SK-N-MC (cell line): Measurements from ENCODE around the gene SCGB3A1.

Experiments
- DNase-seq: peaks from one replicate; pipeline ENCODE4 v3.0.0-alpha.2; 2011; ENCODE audit warnings: low read depth, low spot score
- H3K27ac ChIP-seq: fragments of 200-600 bp; sonication (generic); 2 replicates; pipeline ENCODE4 v1.5.1; 2016; ENCODE audit warnings: mixed run types
- H3K36me3 ChIP-seq: fragments of 200-600 bp; sonication (generic); 2 replicates; pipeline ENCODE4 v1.6.1; 2017; ENCODE audit warnings: antibody characterized with exemption, low read length, mixed read lengths; ENCODE audit not compliant: insufficient read depth
- H3K4me3 ChIP-seq: fragments of 200-600 bp; sonication (generic); 2 replicates; pipeline ENCODE4 v1.5.1; 2016
- H3K9ac ChIP-seq: fragments of 200-600 bp; sonication (generic); 2 replicates; pipeline ENCODE4 v1.8.0; 2017; ENCODE audit warnings: mixed run types, mixed read lengths; ENCODE audit not compliant: insufficient read length
- H3K9me3 ChIP-seq: fragments of 200-600 bp; sonication (generic); 2 replicates; pipeline ENCODE4 v1.6.1; 2017; ENCODE audit warnings: low read depth, mild to moderate bottlenecking, antibody characterized with exemption, low read length, moderate library complexity, mixed read lengths
- EZH2 ChIP-seq: fragments of 200-600 bp; sonication (generic); IDR thresholded peaks from one replicate; pipeline ENCODE4 v1.6.1; 2017; ENCODE audit warnings: antibody characterized with exemption
- FOXP2 ChIP-seq: optimal IDR thresholded peaks from 2 replicates; pipeline ENCODE3; 2011; ENCODE audit warnings: mild to moderate bottlenecking, moderate library complexity; ENCODE audit not compliant: insufficient read depth; ENCODE audit errors: extremely low read length, control extremely low read depth
- POLR2AphosphoS5 ChIP-seq: IDR thresholded peaks from 2 replicates; pipeline ENCODE4 v1.6.1; 2012; ENCODE audit warnings: mild to moderate bottlenecking, low read depth, low read length, borderline replicate concordance

SCGB3A1 gene

DNA sequence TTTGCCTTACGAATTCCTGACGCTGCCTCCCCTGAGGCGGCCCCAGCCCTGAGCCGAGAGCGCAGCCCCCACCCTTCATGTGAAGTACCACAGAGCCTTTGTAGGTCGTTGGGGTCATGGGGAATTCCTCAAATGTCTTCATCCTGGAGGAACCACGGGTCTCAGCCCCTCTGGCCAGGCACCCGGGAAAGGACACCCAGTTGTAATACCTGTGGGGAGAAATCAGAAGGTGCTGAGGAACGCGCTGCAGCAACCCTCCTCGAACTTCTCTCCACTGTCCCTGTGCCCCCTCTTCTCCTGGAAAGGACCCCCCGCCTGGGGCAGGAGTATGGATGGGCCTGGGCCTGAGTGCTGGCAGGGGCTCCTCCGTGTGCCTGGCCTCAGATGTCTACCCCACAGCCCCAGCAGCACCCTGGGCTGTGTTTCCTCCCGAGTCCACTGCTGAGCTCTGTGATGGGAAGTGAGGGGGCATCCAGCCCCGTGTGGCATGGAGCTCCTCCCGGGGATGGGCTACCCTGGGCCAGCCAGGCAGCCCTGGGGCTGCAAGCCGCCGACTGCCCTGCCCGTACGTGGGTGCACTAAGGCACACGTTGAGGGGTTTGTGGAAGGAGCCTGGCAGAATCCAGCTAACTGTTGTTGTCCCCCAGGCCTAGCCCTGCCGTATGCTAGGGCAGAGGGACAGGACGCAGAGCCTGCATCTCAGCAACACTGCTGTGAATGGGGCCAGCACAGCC lies 18.7 kb upstream of the SCGB3A1 start:
- H3K9ac ChIP-seq = no peak overlapping the region
- H3K36me3 ChIP-seq = no peaks in the 10 kb centered on the region
- H3K9me3 ChIP-seq = no peaks in the 10 kb centered on the region
- TF ChIP-seq EZH2 (no peak), FOXP2 (no peak), POLR2AphosphoS5 (no peak)
- H3K4me3 ChIP-seq = no peak overlapping the region
- DNase-seq = no peak
- no peak overlapping the region for H3K27ac ChIP-seq

DNA sequence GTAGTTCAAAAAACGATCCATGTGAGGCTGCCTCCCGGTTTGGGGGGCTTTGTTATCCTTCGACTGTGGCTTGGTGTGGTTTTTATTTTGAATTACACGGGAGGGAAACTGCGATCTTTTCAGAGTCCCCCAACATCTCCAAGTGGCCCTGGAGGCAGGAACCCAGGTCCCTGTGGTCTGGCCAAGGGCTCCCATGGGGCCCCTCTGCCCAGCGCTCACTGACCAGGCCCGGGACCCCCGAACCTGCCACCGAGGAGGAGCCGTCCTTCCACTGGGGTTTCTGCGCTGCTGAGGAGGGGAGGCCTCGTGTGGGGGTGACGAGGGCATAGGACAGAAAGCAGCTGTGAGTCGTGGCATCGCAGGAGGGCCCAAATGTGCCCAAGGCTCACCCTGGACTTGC lies 18.1 kb upstream of the SCGB3A1 start:
- no peak overlapping the region for H3K4me3 ChIP-seq
- no peak for DNase-seq

DNA sequence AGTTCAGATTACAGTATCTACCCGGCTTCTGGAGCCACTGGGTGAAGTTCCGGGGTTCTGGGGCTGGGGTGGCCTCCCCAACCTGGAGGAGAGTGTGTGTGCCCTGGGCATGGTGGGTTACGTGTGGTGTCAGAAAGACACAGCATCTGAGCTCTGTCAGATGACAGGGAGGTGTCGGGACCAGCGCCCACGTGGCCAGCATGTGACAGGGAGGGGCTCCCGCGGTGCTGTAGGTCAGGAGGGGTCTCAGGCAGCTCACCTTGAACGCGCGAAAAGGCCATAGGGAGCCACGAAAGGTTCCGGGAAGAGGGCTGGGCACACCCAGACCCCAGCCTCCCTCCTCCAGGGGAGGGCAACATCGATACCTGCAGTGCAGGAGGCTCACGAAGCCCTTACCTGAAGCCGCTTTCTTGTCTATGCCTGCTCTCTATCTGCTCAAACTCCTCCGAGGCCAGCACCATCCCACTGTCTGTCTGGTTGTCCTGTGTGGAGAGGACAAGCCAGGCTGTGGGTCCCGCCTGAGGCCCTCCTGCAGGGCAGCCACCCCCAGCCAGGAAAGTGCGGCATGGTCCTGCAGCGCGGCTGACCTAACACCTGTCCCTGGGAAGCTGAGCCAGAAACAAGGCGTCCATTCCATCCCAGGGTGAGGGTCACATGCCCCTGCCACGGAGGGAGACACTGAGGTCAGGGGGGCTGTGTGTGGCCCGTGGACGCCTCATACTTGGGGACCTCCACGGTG lies 17.4 kb upstream of the SCGB3A1 start:
- Histone ChIP-seq H3K4me3 (no peak overlapping the region), H3K9me3 (no peaks in the 10 kb centered on the region), H3K9ac (no peak overlapping the region), H3K27ac (no peak overlapping the region), H3K36me3 (no peaks in the 10 kb centered on the region)
- no peak for DNase-seq
- no peak for TF ChIP-seq POLR2AphosphoS5

More for the DNA sequence above, 18.1 kb upstream of the SCGB3A1 start:
- Histone ChIP-seq H3K9me3 (no peaks in the 10 kb centered on the region), H3K9ac (no peak overlapping the region), H3K27ac (no peak overlapping the region), H3K36me3 (no peaks in the 10 kb centered on the region)
- TF ChIP-seq POLR2AphosphoS5 = no peak
- TF ChIP-seq EZH2 = no peak
- TF ChIP-seq FOXP2 = no peak

- Histone ChIP-seq H3K9me3 (no peaks in the 10 kb centered on the region), H3K36me3 (no peaks in the 10 kb centered on the region), H3K27ac (no peak overlapping the region), H3K9ac (no peak overlapping the region), H3K4me3 (no peak overlapping the region)
- no peak for DNase-seq
- TF ChIP-seq FOXP2 (no peak), EZH2 (no peak), POLR2AphosphoS5 (no peak)
Observed at GRCh38 chr5:180607861-180608571, 16.7 kb upstream of the SCGB3A1 start.

DNA sequence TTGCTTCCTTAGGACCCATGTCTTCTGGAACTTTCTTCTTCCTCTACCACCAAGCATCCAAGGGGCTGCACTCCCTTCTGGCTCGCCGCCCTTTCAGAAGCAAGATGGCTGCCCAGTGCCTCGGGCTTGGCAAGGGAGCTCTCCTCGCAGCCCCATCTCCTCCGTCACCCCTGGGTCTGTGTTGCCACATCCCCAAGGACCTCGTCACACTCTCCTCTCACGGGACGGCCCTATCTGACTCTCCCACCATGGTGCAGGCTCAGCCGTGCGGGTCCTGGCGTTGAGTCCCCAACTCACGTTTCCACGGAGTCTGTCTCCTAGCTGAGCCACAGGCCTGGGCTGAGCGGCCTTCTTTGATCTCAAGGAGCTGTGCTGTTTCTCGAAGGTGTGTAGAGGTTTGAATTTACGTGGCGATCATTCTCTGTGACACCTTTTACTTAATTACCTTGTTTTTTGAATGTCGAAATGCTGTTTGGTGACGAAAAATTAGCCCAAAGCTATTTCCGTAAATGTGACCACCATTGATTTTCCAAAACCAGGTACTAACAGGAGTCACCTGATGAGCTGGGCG lies 15.0 kb upstream of the SCGB3A1 start:
- Histone ChIP-seq H3K9ac (no peak overlapping the region), H3K36me3 (no peaks in the 10 kb centered on the region), H3K27ac (no peak overlapping the region), H3K9me3 (no peaks in the 10 kb centered on the region), H3K4me3 (no peak overlapping the region)
- DNase-seq = no peak
- TF ChIP-seq EZH2 (no peak), FOXP2 (no peak)

- H3K9ac ChIP-seq = no peak overlapping the region
- no peaks in the 10 kb centered on the region for H3K9me3 ChIP-seq
- no peak for TF ChIP-seq POLR2AphosphoS5
- no peak for TF ChIP-seq FOXP2
- no peak for TF ChIP-seq EZH2
- no peaks in the 10 kb centered on the region for H3K36me3 ChIP-seq
- no peak for DNase-seq
- no peak overlapping the region for H3K4me3 ChIP-seq
- H3K27ac ChIP-seq = no peak overlapping the region
Observed at GRCh38 chr5:180605554-180606214, 14.4 kb upstream of the SCGB3A1 start.

DNA sequence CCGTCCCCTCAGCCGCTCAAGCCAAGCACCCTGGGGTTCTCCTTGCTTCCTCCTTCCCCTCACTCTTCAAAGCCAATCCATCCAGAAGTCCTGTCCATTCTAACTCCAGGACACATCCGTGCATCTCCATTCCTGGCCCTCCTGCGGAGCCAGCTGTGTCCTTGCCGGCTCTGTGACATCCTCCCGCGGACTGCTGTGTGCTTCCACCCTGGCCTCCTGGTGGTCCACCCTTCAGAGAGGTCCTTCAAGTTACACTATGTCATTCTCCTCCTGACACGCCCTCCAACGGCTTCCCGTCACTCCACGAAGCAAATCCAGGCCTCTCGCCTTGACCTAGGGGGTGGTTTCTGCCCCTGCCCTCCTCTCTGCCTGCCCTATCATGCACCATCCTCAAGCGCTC lies 13.0 kb upstream of the SCGB3A1 start:
- Histone ChIP-seq H3K27ac (no peak overlapping the region), H3K9ac (no peak overlapping the region), H3K4me3 (no peak overlapping the region), H3K9me3 (no peaks in the 10 kb centered on the region), H3K36me3 (no peaks in the 10 kb centered on the region)
- no peak for DNase-seq
- no peak for TF ChIP-seq EZH2
- TF ChIP-seq POLR2AphosphoS5 = no peak
- no peak for TF ChIP-seq FOXP2
